NCI-H2171 treated with DMSO at 0.1 percent for 48 hours (cell line): ENCODE data around the gene TPGS2.
"Not testable (repeated sequence)": the region's sequence is repeated elsewhere in the genome, so short reads cannot be mapped to it uniquely, and the experiment has no call there.

ENCODE experiments used
- DNase-seq: peaks from one replicate; lab custom pipeline; 2025; lab: John Stamatoyannopoulos, UW

Gene TPGS2

DNA sequence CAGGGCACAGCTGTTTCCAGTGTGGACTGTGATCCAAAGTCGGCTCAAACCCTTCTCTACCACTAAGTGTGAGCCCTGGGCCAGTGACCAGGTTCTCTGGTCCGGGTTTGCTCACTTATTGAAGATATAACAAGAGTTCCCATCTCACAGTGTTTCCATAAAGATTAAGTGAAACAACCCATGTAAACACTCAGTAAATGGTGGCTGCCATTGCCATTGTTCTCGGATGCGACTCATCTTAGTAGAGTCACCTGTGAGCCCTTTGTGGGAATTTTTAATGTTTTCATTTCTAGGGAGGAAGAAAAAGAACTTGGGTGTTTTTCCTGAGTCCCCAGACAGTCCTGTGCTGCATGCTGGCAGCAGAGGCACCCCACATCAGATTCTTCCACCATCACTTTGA lies 53.4 kb downstream of the TPGS2 start:
- no peak for DNase-seq

GRCh38 chr18:36772241-36772723 lies 56.5 kb downstream of the TPGS2 start:
- no peak for DNase-seq

DNA sequence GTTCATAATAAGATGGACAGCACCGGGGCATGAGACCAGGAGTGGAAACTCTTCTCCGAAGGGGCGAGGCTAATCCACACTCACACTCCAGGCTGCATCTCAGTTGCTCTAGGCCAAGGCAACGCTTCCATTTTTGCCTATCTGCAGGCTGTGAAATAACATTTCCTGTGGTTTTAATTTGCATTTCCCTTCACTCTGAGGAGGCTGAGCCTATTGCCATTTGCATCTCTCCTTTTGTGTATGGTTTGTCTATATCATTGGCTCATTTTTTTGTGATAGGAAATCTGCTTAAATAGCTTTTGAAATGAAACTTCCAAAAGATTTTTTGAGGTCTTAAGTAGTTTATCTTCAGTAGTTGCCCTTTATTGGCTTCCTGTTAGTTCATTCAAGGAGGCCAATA lies 57.6 kb downstream of the TPGS2 start:
- DNase-seq = no peak

DNA sequence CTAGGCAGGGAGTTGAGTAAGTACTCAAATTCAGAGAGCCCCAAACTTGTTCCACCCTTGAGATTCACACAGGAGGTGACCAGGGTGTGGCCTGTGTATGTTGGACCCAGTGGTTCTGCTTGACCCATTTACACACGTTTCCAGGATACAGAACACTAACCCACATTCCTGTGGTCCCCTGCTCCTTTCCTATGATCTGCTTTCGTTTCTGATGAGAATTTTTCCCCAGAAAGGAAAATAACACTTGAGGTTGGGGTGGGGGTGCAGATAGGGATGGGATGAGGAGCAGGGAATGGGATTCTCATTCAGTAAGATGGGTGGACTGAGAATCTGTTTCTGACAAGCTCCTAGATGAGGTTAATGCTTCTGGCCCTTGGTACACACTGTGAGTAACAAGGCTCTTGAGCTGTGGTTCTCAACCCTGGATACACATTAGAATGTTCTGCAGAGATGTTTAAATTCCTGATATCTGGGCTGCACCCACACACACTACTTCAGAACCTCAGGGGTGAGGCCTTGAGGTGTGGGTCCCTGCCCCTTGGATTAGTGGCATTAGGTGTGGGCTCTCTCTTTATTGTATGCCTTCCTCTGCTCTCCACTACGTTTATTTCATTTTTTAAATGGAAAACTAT lies 58.4 kb downstream of the TPGS2 start:
- DNase-seq = no peak

GRCh38 chr18:36769611-36770314 lies 59.0 kb downstream of the TPGS2 start:
- DNase-seq = no peak

GRCh38 chr18:36769172-36769571 lies 59.6 kb downstream of the TPGS2 start:
- no peak for DNase-seq

DNA sequence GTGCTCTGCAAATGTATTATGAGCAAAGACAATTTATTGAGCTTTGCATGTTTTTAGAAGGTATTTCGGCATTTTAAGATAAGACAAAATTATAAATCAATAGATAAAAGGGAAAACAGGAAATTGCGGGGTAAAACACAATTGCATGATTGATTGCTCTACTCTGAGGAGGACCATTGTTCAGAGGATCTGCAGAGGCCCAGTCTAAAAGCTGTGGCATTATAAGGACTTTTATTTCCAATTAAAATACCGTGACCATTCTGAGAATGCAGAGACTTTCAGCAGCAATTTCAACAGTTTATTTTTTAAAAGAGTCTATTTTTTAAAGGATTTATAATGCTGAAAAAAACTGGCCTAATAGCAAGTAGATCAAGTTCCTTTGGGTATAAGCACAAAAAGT lies 62.0 kb downstream of the TPGS2 start:
- no peak for DNase-seq

- not testable (repeated sequence) for DNase-seq
These were observed 65.8 kb downstream of the TPGS2 start for GRCh38 chr18:36762965-36763364.

- no peak for DNase-seq
These were observed 66.7 kb downstream of the TPGS2 start for GRCh38 chr18:36762074-36762473.

DNA sequence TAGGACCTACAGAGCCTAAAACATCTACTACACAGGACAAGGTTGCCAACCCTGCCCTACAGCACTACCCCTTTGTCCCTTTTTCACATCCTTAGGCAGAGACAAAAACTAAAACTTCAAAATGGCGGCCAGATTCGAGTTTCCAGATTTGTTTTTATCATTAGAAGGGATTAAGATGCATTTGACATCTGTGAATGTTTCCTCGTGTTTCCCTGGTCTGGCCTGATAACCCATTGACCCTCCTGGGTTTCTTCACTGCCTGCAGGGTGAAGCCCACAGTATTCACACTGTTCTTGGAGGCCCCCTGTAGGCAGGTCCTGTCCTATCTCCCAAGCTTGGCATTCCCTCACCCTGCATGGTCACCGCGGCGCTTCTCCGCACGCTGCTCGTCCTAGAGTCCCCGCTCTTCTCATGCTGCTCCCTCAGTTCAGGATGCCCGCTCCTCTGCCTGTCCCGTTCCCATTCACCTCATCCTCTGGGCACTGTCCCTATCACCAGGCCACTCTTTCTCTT lies 67.6 kb downstream of the TPGS2 start:
- DNase-seq = no peak

GRCh38 chr18:36760598-36760997 lies 68.2 kb downstream of the TPGS2 start:
- no peak for DNase-seq

DNA sequence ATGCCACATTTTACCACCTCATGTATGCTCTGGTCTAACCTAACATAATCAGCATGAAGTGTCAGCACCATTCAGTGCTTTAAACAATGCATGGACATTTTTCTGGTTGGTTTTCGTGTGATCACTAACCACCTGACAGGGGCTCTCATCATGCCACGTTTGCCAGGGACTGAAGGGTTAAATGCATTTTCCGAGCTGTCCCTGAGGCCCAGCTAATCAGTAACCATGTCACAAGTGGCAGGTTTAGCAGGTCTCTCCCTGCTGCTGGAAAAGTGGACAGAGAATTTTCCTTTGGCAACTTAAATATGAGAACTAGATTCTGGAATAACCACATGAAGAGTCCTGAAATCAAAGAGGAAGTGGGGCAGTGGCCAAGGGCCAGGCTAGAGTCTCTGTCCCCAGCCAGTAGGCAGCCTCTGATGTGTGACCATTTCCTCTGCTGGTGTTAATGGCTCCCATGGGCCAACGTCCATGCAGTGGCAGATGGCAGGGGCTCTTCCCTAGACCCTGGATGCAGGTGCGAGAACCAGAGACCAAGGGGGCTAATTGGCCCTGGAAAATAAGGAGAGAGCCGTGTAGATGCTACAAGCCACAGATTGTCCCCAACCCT lies 69.5 kb downstream of the TPGS2 start:
- no peak for DNase-seq

DNA sequence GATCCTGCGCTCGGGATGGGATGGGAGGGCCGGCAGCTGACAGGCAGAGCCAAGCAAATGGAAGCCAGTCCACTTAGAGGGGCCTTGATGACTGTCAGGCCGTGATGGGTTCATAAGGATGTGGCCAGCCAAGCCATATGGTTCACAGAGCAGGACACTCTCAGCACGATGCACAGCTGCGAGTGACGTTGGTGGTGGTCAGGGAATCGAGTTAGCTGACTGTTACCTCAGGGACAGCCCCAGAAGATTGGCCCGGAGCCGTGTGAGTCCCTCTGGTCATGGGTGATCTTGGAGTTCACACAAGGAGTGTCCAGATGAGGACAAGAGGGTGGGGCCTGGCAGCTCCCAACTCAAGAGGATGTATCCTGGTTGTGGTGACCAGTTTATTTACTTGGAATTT lies 70.2 kb downstream of the TPGS2 start:
- DNase-seq = no peak

DNA sequence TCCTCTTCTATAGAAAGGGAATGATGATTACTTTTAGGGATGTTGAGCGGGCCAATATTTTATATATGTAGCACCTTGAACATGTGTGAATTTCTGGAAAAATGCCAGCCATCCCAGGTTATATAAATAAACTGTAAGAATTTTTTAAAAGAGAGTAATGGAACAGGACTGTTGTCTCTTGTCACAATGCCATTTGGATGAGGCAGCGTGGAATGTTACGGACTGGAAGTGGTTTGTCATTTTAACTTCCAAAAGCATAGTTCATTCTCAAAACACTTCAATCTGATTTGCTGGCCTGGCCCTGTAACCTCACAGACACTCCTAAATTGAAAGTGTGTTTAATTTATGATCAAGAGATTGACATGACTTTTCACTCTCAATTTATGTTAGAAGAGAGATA lies 70.8 kb downstream of the TPGS2 start:
- no peak for DNase-seq

DNA sequence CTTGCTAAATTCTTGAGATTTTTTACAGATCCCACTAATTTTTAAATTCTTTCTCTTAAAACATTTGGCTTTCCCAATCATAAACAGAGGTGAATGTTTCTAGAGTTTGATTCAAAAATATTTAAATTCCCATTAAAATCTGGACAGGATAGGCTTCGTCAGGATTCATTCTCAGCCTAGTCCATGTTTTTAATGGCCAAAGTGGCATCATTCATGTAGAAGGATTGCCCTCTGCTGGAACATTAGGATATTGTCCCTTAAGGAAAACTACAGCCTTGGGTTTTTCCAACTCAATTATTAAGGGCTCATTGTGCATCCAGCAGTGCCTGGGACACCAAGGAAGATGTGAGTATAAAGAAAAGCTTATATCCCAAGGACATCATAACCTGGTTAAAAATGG lies 71.7 kb downstream of the TPGS2 start:
- DNase-seq = peak; percentile 48

DNA sequence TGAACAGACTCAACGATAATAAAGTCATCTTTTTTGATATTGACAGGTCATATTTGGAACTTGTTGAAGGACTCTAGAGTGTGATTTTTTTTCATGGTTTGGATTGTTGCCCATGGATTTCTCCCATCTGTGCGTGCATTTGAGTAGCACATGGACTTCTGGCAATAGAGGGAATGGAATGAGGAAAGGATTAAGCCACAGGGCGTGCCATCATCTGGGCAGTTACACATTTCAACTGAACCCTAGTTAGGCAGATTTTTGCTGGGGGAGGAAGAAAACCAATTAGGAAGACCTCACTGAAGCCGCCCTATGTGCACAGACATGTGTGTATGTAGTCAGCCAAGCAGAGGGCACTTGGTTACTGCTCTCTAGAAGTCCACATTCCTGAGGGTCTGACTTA lies 72.6 kb downstream of the TPGS2 start:
- peak; percentile 77 for DNase-seq

DNA sequence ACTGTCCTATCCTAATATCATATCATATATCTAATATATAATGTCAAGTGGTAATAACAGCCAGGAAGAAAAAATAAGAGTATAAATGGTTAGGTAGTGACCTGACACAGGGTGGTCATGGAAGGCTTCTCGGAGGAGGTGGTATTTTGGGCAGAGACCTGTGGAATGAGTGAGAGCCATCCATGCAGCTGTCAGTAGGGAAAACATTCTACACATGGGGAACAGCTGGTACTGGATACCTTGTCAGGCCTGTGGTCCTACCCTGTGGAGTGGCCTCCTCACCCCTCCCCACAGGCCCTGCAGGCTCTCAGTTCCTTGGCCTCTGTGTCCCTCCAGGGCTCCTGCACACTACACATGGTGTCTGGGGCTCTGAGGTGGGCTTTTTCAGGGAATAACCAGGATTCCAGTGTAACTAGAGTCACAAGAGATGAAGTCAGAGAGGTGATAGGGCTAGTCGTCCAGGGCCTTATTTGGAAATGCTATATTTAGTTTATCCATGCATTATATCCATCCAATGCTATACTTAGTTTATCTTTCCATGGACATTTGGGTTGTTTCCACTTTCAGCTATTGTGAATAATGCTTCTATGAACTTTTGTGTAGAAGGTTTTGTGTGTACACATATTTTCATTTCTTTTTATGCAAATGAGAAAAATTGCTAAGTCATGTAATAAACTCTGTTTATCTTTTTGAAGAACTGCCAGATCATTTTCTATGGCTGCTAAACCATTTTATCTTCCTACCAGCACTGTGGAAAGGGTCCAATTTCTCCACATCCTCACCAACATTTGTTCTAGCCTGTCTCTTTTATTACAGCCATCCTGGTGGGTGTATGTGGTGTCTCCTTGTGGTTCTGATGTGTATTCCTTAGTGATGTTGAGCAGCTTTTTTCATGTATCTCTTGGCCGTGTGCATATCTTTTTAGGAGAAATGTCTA lies 75.6 kb downstream of the TPGS2 start:
- DNase-seq = no peak

DNA sequence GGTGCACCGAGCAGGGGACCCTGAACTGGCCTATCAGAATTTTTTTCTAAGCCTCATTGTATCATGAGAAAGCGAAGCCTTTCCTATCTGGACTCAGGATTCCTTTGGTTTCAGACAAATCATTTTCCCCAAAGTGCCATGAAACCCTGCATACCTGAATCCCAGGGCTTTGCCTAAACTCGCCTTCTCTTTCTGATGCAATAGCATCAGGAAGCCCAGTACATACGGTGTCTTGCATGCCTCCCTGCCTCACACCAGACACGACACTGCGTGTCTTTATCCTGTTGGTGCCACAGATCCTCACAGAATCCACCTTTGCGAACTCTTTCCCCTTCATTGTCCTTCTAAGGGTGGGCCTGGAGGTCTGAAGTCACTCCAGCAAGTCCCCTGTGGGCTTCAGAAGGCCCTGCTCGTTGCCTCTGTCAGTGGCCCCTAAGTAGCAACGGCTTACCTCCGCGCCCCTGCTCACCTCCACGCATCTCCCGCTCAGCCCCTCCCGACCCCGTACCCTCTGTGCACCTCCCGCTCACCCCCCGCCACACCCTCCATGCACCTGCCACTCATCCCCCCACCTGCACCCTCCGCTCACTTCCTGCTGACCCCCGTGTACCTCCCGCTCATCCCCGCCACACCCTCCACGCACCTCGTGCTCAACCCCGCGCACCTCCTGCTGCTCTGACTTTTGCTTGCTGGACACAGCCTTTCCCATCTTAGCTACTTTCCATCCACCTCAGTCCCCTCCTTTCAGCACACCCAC lies 83.4 kb downstream of the TPGS2 start:
- no peak for DNase-seq

- DNase-seq = no peak
These were observed 84.4 kb downstream of the TPGS2 start for GRCh38 chr18:36744261-36744876.
